EL (cell line): ENCODE results near the gene PLXDC1.
A peak's percentile ranks its signal among the peaks of the same experiment; 100 is the strongest.
"Not testable (repeated sequence)": the region's sequence is repeated elsewhere in the genome, so short reads cannot be mapped to it uniquely, and the experiment has no call there.

Source experiments
- DNase-seq: peaks from one replicate; pipeline ENCODE4 v3.0.0-alpha.2; 2016

The PLXDC1 gene

GRCh38 chr17:39057701-39058206 lies 93.7 kb downstream of the PLXDC1 start:
- DNase-seq: no peak

- no peak for DNase-seq
These were observed 97.3 kb downstream of the PLXDC1 start for GRCh38 chr17:39054111-39054645.

GRCh38 chr17:39052423-39052822 lies 99.0 kb downstream of the PLXDC1 start:
- not testable (repeated sequence) for DNase-seq

- no peak for DNase-seq
These were observed 100.3 kb downstream of the PLXDC1 start for GRCh38 chr17:39051001-39051585.

GRCh38 chr17:39045948-39046679 lies 105.3 kb downstream of the PLXDC1 start:
- no peak for DNase-seq

- DNase-seq: no peak
These were observed 115.4 kb downstream of the PLXDC1 start for GRCh38 chr17:39036009-39036408.

GRCh38 chr17:39035578-39035977 lies 115.9 kb downstream of the PLXDC1 start:
- DNase-seq: not testable (repeated sequence)

GRCh38 chr17:39028690-39029089 lies 122.7 kb downstream of the PLXDC1 start:
- DNase-seq: no peak

- no peak for DNase-seq
These were observed 123.9 kb downstream of the PLXDC1 start for GRCh38 chr17:39027455-39028035.

- peak; percentile 25 for DNase-seq
These were observed 124.4 kb downstream of the PLXDC1 start for GRCh38 chr17:39026980-39027451.

- DNase-seq: not testable (repeated sequence)
These were observed 125.1 kb downstream of the PLXDC1 start for GRCh38 chr17:39026346-39026745.

GRCh38 chr17:39022924-39023323 lies 128.5 kb downstream of the PLXDC1 start:
- DNase-seq: no peak

- DNase-seq: not testable (repeated sequence)
These were observed 131.4 kb downstream of the PLXDC1 start for GRCh38 chr17:39020037-39020436.

- no peak for DNase-seq
These were observed 132.9 kb downstream of the PLXDC1 start for GRCh38 chr17:39018267-39019134.

GRCh38 chr17:39016193-39017153 lies 135.0 kb downstream of the PLXDC1 start:
- no peak for DNase-seq

- no peak for DNase-seq
These were observed 135.9 kb downstream of the PLXDC1 start for GRCh38 chr17:39015546-39015935.

GRCh38 chr17:39014795-39015545 lies 136.5 kb downstream of the PLXDC1 start:
- DNase-seq: no peak

GRCh38 chr17:39014044-39014794 lies 137.2 kb downstream of the PLXDC1 start:
- peak; percentile 78 for DNase-seq
